Esophagus (tissue), 2 donors: ENCODE data around the gene FAM135A. TPM values are rescaled to one million over a fixed set of nuclear protein-coding genes. Genes with fewer than 3 reads are reported as not detected.
"Not testable (repeated sequence)": the region's sequence is repeated elsewhere in the genome, so short reads cannot be mapped to it uniquely, and the experiment has no call there.

ENCODE experiments used
- H3K27ac ChIP-seq, 2 donors: one replicate each; pipeline ENCODE4 v1.5.1; 2013; ENCODE audit warnings: low read depth in 2 of 2, mild to moderate bottlenecking in 2 of 2, inconsistent platforms in 1 of 2, low read length in 1 of 2, moderate library complexity in 1 of 2
- H3K27me3 ChIP-seq, 2 donors: one replicate each; pipeline ENCODE4 v1.6.1; 2013; ENCODE audit warnings: low read length in 2 of 2, control low read depth in 1 of 2, mild to moderate bottlenecking in 1 of 2; ENCODE audit not compliant: insufficient read depth in 2 of 2, control insufficient read depth in 1 of 2
- H3K36me3 ChIP-seq, 2 donors: one replicate each; pipeline ENCODE4 v1.6.1; 2013; ENCODE audit warnings: low read length in 1 of 2; ENCODE audit not compliant: control insufficient read depth in 2 of 2, insufficient read depth in 2 of 2
- H3K4me1 ChIP-seq, 2 donors: one replicate each; pipeline ENCODE4 v1.6.1; 2013; ENCODE audit warnings: low read length in 1 of 2; ENCODE audit not compliant: control insufficient read depth in 2 of 2, insufficient read depth in 2 of 2
- H3K4me3 ChIP-seq, 2 donors: one replicate each; pipeline ENCODE4 v1.5.1; 2013; ENCODE audit warnings: low read length in 2 of 2, mild to moderate bottlenecking in 2 of 2, low read depth in 1 of 2, moderate library complexity in 1 of 2
- H3K9me3 ChIP-seq, 2 donors: one replicate each; pipeline ENCODE4 v1.6.1; 2013; ENCODE audit warnings: mild to moderate bottlenecking in 2 of 2, low read depth in 1 of 2, low read length in 1 of 2, moderate library complexity in 1 of 2; ENCODE audit not compliant: control insufficient read depth in 2 of 2, insufficient read depth in 1 of 2
- WGBS, 2 donors: extraction: QIAGEN DNeasy Blood & Tissue Kit; methylation state at CpG; one replicate each; pipeline ENCODE4 v1.1.7; 2013; 5-methylcytosine and 5-hydroxymethylcytosine counted together
- polyA plus RNA-seq, 2 donors: library from polyadenylated mRNA; stranded (reverse); fragments of 200-250 nt; gene quantifications; one replicate each; pipeline ENCODE4 v1.2.3, GENCODE V29; 2013
- donor health status: healthy with polysubstance abuse.
- donor health status: Bipolar disorder and iron deficiency.

The FAM135A gene
- polyA plus RNA-seq, 2 donors, result 40.9 to 46.6 TPM

DNA sequence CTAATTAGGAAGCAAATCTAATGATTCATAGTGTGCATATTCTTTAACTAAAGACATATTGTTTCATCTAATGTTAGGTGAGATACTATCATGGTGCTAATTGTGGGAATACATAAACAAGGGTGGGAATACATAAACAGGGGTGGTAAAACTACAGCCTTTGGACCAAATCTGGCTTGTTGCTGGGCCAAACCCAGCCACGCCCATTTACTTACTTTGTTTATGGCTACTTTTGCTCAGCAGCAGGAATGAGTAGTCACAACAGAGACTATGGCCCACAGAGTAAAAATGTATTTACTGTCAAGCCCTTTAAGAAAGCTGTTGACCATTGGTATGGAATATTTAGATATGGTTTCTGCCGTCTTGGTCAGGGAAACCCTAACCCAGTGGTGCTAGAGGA lies 31.7 kb downstream of the FAM135A start:
- H3K27ac ChIP-seq, result no peak overlapping the region
- H3K27me3 ChIP-seq, result no peaks in the 10 kb centered on the region
- peaks cover 0 to 3% of the 10 kb centered on the region in 2 donors for H3K36me3 ChIP-seq
- H3K9me3 ChIP-seq, result peaks cover 0 to 2% of the 10 kb centered on the region in 2 donors
- WGBS, 2 donors, result 93 to 97% methylated on average over 2 of the region's 2 CpGs
- H3K4me3 ChIP-seq, result no peak overlapping the region
- no peaks in the 10 kb centered on the region for H3K4me1 ChIP-seq

DNA sequence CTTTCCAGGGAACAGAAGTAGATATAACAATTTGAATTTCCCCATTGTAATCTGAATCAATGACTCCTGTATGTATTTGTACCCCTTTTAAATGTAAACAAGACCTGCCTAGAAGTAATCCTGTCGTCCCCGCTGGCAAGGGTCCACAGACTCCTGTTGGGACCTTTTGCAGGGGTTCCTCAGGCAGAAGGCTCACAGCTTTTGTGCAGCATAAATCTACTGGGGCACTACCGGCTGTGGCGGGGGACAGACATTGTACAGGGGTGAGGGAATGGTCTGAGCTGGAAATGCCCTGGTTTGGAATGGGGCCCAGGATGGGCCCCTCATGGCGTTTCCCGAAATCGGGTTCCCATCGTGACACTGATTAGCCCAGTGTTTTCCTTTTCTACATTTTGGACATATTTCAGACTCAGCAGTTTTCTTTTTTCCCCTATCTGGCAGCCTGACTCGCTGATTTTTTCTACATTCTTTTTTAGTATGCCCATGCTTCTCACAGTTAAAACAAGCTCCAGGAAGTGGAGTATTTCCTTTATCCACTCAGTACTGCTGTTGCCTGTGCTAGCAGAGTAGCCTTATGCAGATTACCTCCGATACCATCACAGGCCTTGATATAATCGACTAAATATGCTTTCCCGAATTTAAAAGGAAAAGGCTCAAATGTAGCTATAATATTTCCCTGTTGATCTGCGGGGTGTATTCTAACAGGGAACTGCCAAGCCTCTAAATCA lies 34.2 kb downstream of the FAM135A start:
- H3K4me3 ChIP-seq, H3K4me1 ChIP-seq, H3K27ac ChIP-seq, H3K36me3 ChIP-seq, H3K9me3 ChIP-seq, H3K27me3 ChIP-seq: not testable (repeated sequence)
- WGBS, 2 donors, result 87 to 89% methylated on average over 13 of the region's 13 CpGs

DNA sequence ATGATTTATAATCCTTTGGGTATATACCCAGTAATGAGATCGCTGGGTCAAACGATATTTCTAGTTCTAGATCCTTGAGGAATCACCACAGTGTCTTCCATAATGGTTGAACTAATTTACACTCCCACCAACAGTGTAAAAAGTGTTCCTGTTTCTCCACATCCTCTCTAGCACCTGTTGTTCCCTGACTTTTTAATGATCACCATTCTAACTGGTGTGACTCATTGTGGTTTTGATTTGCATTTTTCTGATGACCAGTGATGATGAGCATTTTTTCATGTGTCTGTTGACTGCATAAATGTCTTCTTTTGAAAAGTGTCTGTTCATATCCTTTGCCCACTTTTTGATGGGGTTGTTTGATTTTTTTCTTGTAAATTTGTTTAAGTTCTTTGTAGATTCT lies 40.6 kb downstream of the FAM135A start:
- 92 to 97% methylated on average over 2 of the region's 2 CpGs for WGBS, 2 donors
- not testable (repeated sequence) for H3K27ac ChIP-seq, H3K36me3 ChIP-seq, H3K4me3 ChIP-seq, H3K9me3 ChIP-seq, H3K27me3 ChIP-seq, H3K4me1 ChIP-seq

DNA sequence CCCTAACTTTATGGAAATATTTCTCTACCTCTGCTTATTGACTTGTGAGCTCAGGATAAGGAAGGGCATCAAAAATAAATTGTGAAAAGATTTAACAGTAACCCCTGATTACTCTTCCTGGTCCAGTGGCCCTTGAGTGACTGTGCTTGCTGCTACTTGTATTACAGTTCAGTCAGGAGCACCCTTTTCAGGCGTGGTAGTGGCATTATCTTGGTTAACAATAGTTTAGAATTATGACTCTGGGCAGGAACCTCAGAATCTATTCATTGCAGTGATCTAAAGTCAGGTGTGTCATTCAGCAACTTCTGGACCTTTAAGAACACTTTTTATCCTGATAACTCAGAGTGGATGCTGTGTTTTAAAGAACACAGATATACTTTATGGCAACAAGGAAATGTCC lies 43.4 kb downstream of the FAM135A start:
- H3K27me3 ChIP-seq, result no peaks in the 10 kb centered on the region
- peaks cover 0 to 3% of the 10 kb centered on the region in 2 donors for H3K36me3 ChIP-seq
- no peak overlapping the region for H3K27ac ChIP-seq
- no peak overlapping the region for H3K4me3 ChIP-seq
- H3K9me3 ChIP-seq, result no peaks in the 10 kb centered on the region
- H3K4me1 ChIP-seq, result no peaks in the 10 kb centered on the region
- 63 to 65% methylated on average over 1 of the region's 1 CpG for WGBS, 2 donors

- WGBS, 2 donors, result 83 to 93% methylated on average over 2 of the region's 2 CpGs
Observed at GRCh38 chr6:70459235-70459634, 45.9 kb downstream of the FAM135A start.

DNA sequence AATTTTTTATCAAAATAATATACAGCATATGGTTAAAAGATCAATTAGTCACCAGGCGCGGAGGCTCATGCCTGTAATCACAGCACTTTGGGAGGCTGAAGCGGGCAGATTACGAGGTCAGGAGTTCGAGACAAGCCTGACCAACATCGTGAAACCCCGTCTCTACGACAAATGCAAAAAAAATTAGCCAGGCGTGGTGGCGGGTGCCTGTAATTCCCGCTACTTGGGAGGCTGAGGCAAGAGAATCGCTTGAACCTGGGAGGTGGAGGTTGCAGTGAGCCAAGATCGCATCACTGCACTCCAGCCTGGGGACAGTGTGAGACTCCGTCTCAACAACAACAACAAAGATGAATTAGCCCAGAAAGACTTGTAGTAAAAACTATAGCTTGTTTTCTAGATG lies 46.4 kb downstream of the FAM135A start:
- not testable (repeated sequence) for H3K27ac ChIP-seq, H3K9me3 ChIP-seq, H3K4me3 ChIP-seq, H3K27me3 ChIP-seq, H3K36me3 ChIP-seq, H3K4me1 ChIP-seq
- WGBS, 2 donors, result 96 to 98% methylated on average over 14 of the region's 14 CpGs

More at GRCh38 chr6:70459235-70459634, 45.9 kb downstream of the FAM135A start:
- Histone ChIP-seq H3K9me3 (no peaks in the 10 kb centered on the region), H3K4me1 (no peaks in the 10 kb centered on the region), H3K27ac (no peak overlapping the region), H3K36me3 (peaks cover 0 to 3% of the 10 kb centered on the region in 2 donors), H3K27me3 (no peaks in the 10 kb centered on the region), H3K4me3 (no peak overlapping the region)

DNA sequence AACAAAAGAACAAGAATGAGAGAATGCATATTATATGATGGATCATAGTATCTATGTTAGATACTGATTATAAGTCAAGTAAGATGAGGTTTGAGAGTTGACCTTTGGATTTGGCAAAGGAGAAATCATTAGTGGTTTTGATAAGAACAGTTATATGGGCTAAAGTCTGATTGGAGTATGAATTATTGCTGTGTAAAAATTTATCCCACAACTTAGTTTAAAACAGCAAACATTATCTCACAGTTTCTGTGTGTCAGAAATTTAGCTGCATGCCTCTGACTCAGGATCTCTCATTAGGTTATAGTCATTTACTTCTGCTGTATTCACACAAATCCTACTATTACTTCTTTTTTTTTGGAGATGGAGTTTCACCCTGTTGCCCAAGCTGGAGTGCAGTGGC lies 56.7 kb downstream of the FAM135A start:
- no peak overlapping the region for H3K4me3 ChIP-seq
- H3K36me3 ChIP-seq, result peaks cover 6 to 8% of the 10 kb centered on the region in 2 donors
- no peak overlapping the region for H3K27ac ChIP-seq

DNA sequence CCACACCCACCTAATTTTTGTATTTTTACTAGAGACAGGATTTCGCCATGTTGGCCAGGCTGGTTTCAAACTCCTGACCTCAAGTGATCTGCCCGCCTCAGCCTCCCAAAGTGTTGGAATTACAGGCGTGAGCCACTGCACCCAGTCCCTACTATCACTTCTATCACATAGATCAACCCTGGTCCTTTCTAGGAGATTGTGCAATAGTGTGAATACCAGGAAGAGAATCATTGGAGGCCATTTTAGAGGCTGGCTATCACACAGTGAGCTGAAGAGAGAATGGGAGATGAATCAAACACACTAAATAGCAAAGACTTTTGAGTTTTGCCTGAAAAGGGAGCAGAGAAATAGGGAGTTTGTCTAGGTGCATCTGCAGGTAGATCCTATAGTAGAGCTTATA lies 57.2 kb downstream of the FAM135A start:
- not testable (repeated sequence) for H3K27ac ChIP-seq, H3K4me1 ChIP-seq, H3K36me3 ChIP-seq, H3K4me3 ChIP-seq, H3K9me3 ChIP-seq, H3K27me3 ChIP-seq
- WGBS, 2 donors, result 97% methylated on average over 3 of the region's 3 CpGs

More for the DNA sequence above, 56.7 kb downstream of the FAM135A start:
- H3K4me1 ChIP-seq, result no peaks in the 10 kb centered on the region
- no peaks in the 10 kb centered on the region for H3K27me3 ChIP-seq
- H3K9me3 ChIP-seq, result no peaks in the 10 kb centered on the region

DNA sequence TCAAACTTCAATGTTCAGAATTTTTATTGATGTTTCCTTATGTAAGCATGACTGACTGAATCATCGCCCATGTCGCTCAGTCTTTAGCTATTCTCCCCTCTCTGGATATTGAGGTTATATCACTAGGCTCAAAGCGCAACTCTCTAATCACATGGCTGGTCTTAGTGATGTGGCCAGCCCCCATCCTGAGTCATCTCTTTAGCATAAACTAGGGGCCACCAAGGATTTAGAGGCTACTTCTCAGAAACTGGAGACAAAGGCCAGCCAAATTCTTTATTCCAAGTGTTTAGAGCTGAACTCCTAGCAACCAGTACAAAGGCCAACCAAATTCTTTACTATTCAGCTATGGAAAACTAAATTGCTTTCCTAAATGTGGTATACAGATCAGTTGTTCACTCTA lies 61.4 kb downstream of the FAM135A start:
- Histone ChIP-seq H3K4me3 (no peak overlapping the region), H3K9me3 (no peaks in the 10 kb centered on the region), H3K36me3 (peaks cover 8 to 10% of the 10 kb centered on the region in 2 donors), H3K4me1 (no peaks in the 10 kb centered on the region), H3K27ac (no peak overlapping the region), H3K27me3 (no peaks in the 10 kb centered on the region)
- WGBS, 2 donors, result 84 to 89% methylated on average over 3 of the region's 3 CpGs

GRCh38 chr6:70479236-70479635 lies 65.9 kb downstream of the FAM135A start:
- no peak overlapping the region for H3K4me3 ChIP-seq
- H3K27me3 ChIP-seq, result no peaks in the 10 kb centered on the region
- H3K9me3 ChIP-seq, result no peaks in the 10 kb centered on the region
- no peaks in the 10 kb centered on the region for H3K4me1 ChIP-seq
- peaks cover 0 to 7% of the 10 kb centered on the region in 2 donors for H3K36me3 ChIP-seq
- H3K27ac ChIP-seq, result no peak overlapping the region
- 44 to 50% methylated on average over 4 of the region's 4 CpGs for WGBS, 2 donors
